HCT116 (cell line): ENCODE measurements around the gene GALNT11. TPM values are rescaled to one million over a fixed set of nuclear protein-coding genes. Genes with fewer than 3 reads are reported as not detected.

Experiments
- ATAC-seq: fragments of 200-7000 bp; cut with Tn5 transposase; 2 replicates; pipeline ENCODE4 v1.9.1; 2020; ENCODE audit warnings: mild to moderate bottlenecking, moderate library complexity
- BruUV-seq: library from RNA; stranded (reverse); fragments of 400-500 nt; replicated peaks from 2 replicates; lab custom pipeline; 2021; lab: Mats Ljungman, UMichigan
- CTCF ChIA-PET: fragments of 300-600 bp; sonication (Branson Sonifier 250); formaldehyde crosslinking; loops from one replicate; lab custom pipeline; 2021; ENCODE audit warnings: antibody characterized with exemption; lab: Charles Lee
- POLR2A ChIA-PET: fragments of 300-600, 350-600 bp; sonication (Branson Sonifier 250); formaldehyde crosslinking; loops from one replicate; lab custom pipeline; 2021; ENCODE audit warnings: antibody characterized with exemption; lab: Charles Lee
- RAD21 ChIA-PET, 2 experiments: fragments of 300-600 bp; sonication (Branson Sonifier 250); formaldehyde crosslinking; loops; one replicate each; lab custom pipeline; 2023; ENCODE audit warnings: low total read pairs in 2 of 2; ENCODE audit not compliant: uncharacterized antibody in 2 of 2, unreplicated experiment in 2 of 2, low non-redundant PET in 1 of 2; lab: Charles Lee
- DNase-seq: peaks from one replicate; pipeline ENCODE4 v3.0.0-alpha.2; 2010; ENCODE audit warnings: low read depth, low spot score
- H2AFZ ChIP-seq: fragments of 200-600 bp; shearing (Covaris generic), sonication (generic); 2 replicates; pipeline ENCODE4 v1.6.1; 2017; ENCODE audit warnings: low read depth, mixed run types, mixed read lengths, antibody characterized with exemption, low read length; ENCODE audit not compliant: poor library complexity, severe bottlenecking
- H3K27ac ChIP-seq: 2 replicates; pipeline ENCODE4 v1.5.1; 2012; ENCODE audit warnings: low read depth, low read length
- H3K27me3 ChIP-seq: fragments of 200-600 bp; sonication (generic); 2 replicates; pipeline ENCODE4 v1.6.1; 2016; ENCODE audit warnings: mixed run types, low read length, mixed read lengths; ENCODE audit not compliant: insufficient read depth
- H3K36me3 ChIP-seq, 2 experiments: fragments of 200-500 bp in 1 of 2; fragments of 200-600 bp in 1 of 2; sonication (Bioruptor generic) in 1 of 2; sonication (generic) in 1 of 2; 2 replicates each; pipeline versions ENCODE4 v1.5.1 to v1.6.1; 2014 to 2016; ENCODE audit warnings: low read length in 2 of 2, inconsistent platforms in 1 of 2, mixed read lengths in 1 of 2, mixed run types in 1 of 2; ENCODE audit not compliant: insufficient read depth in 2 of 2, control insufficient read depth in 1 of 2
- H3K4me1 ChIP-seq, 2 experiments: fragments of 200-600 bp in 1 of 2; sonication (generic) in 1 of 2; 2 replicates each; pipeline versions ENCODE4 v1.5.1 to v1.6.1; 2012 to 2017; ENCODE audit warnings: low read length in 2 of 2, inconsistent platforms in 1 of 2, mild to moderate bottlenecking in 1 of 2, mixed read lengths in 1 of 2, mixed run types in 1 of 2, moderate library complexity in 1 of 2; ENCODE audit not compliant: insufficient read depth in 2 of 2, control insufficient read depth in 1 of 2
- H3K4me2 ChIP-seq: fragments of 200-600 bp; sonication (generic); 2 replicates; pipeline ENCODE4 v1.6.1; 2017; ENCODE audit warnings: mixed run types, low read length, mixed read lengths
- H3K4me3 ChIP-seq, 2 experiments: fragments of 200-600 bp in 1 of 2; sonication (generic) in 1 of 2; replicated peaks in 1 of 2; 2 replicates each; pipeline ENCODE4 v1.5.1; 2011 to 2016; ENCODE audit warnings: low read length in 2 of 2, control low read depth in 1 of 2, low read depth in 1 of 2, mild to moderate bottlenecking in 1 of 2, mixed read lengths in 1 of 2, mixed run types in 1 of 2
- H3K79me2 ChIP-seq: fragments of 200-600 bp; sonication (generic); 2 replicates; pipeline ENCODE4 v1.6.1; 2017; ENCODE audit warnings: mild to moderate bottlenecking, mixed run types, low read length, moderate library complexity, mixed read lengths; ENCODE audit not compliant: insufficient read depth
- H3K9ac ChIP-seq: fragments of 200-600 bp; sonication (generic); 2 replicates; pipeline ENCODE4 v1.6.1; 2016; ENCODE audit warnings: low read length, mixed read lengths
- H3K9me2 ChIP-seq: fragments of 200-600 bp; sonication (generic), shearing (Covaris generic); 2 replicates; pipeline ENCODE4 v1.6.1; 2017; ENCODE audit warnings: mixed run types, mild to moderate bottlenecking, moderate library complexity; ENCODE audit not compliant: insufficient read depth
- H3K9me3 ChIP-seq, 2 experiments: fragments of 200-500 bp in 1 of 2; fragments of 200-600 bp in 1 of 2; sonication (Bioruptor generic) in 1 of 2; sonication (generic) in 1 of 2; 2 replicates each; pipeline ENCODE4 v1.6.1; 2014 to 2017; ENCODE audit warnings: low read length in 2 of 2, mixed read lengths in 2 of 2, inconsistent platforms in 1 of 2, low read depth in 1 of 2, mild to moderate bottlenecking in 1 of 2, mixed run types in 1 of 2, moderate library complexity in 1 of 2; ENCODE audit not compliant: control insufficient read depth in 1 of 2, insufficient read depth in 1 of 2
- H4K20me1 ChIP-seq: fragments of 200-600 bp; sonication (generic), shearing (Covaris generic); 2 replicates; pipeline ENCODE4 v1.6.1; 2017; ENCODE audit warnings: mixed run types, mild to moderate bottlenecking, moderate library complexity; ENCODE audit not compliant: insufficient read depth
- ELF1 ChIP-seq: IDR thresholded peaks from 2 replicates; pipeline ENCODE4 v1.6.1; 2012; ENCODE audit warnings: low read depth, borderline replicate concordance
- EZH2 ChIP-seq: fragments of 200-600 bp; sonication (generic); IDR thresholded peaks from 2 replicates; pipeline ENCODE4 v1.6.1; 2017; ENCODE audit warnings: antibody characterized with exemption, mixed run types
- POLR2A ChIP-seq: IDR thresholded peaks from 2 replicates; pipeline ENCODE4 v1.7.0; 2011; ENCODE audit warnings: borderline replicate concordance; ENCODE audit not compliant: insufficient read depth, insufficient read length; ENCODE audit errors: extremely low read depth
- POLR2AphosphoS5 ChIP-seq: IDR thresholded peaks from 2 replicates; pipeline ENCODE4 v1.6.1; 2011; ENCODE audit warnings: mild to moderate bottlenecking, low read depth, low read length, moderate library complexity
- RAD21 ChIP-seq: IDR thresholded peaks from 2 replicates; pipeline ENCODE4 v1.6.1; 2012; ENCODE audit warnings: low read depth, mild to moderate bottlenecking
- REST ChIP-seq: IDR thresholded peaks from 2 replicates; pipeline ENCODE4 v1.6.1; 2012; ENCODE audit warnings: low read depth
- SP1 ChIP-seq: IDR thresholded peaks from 2 replicates; pipeline ENCODE4 v1.6.1; 2012; ENCODE audit warnings: low read depth
- SRF ChIP-seq: IDR thresholded peaks from 2 replicates; pipeline ENCODE4 v1.6.1; 2012; ENCODE audit warnings: low read depth
- TCF7L2 ChIP-seq: IDR thresholded peaks from 2 replicates; pipeline ENCODE4 v1.7.0; 2011; ENCODE audit warnings: borderline replicate concordance, inconsistent platforms; ENCODE audit not compliant: insufficient read depth, insufficient read length; ENCODE audit errors: extremely low read depth
- YY1 ChIP-seq: IDR thresholded peaks from 2 replicates; pipeline ENCODE4 v1.6.1; 2011; ENCODE audit warnings: low read length, low read depth, moderate library complexity, mild to moderate bottlenecking; ENCODE audit not compliant: insufficient replicate concordance; ENCODE audit errors: extremely low read depth
- ZBTB33 ChIP-seq: IDR thresholded peaks from 2 replicates; pipeline ENCODE4 v1.6.1; 2011; ENCODE audit warnings: mild to moderate bottlenecking, low read length, moderate library complexity; ENCODE audit not compliant: insufficient replicate concordance; ENCODE audit errors: extremely low read depth
- ZNF274 ChIP-seq: fragments of 200-500 bp; sonication (Bioruptor generic); IDR thresholded peaks from 2 replicates; pipeline ENCODE4 v1.6.1; 2014; ENCODE audit warnings: mild to moderate bottlenecking, low read depth, low read length, inconsistent platforms
- intact Hi-C: fragments of 100-400 bp; cut with micrococcal nuclease; formaldehyde crosslinking; loops from 2 replicates; pipeline ENCODE4 v1.10.0; 2022
- total RNA-seq: library from RNA; stranded (reverse); gene quantifications from one replicate; pipeline ENCODE4 v1.2.1, GENCODE V29; 2021; ENCODE audit not compliant: unreplicated experiment
- TF ChIP-seq, protein P1 (sequence below): IDR thresholded peaks from 2 replicates; pipeline ENCODE4 v1.6.1; 2012

Gene GALNT11
- total RNA-seq, 1 experiment from 2014 or later = 28.9 TPM

DNA sequence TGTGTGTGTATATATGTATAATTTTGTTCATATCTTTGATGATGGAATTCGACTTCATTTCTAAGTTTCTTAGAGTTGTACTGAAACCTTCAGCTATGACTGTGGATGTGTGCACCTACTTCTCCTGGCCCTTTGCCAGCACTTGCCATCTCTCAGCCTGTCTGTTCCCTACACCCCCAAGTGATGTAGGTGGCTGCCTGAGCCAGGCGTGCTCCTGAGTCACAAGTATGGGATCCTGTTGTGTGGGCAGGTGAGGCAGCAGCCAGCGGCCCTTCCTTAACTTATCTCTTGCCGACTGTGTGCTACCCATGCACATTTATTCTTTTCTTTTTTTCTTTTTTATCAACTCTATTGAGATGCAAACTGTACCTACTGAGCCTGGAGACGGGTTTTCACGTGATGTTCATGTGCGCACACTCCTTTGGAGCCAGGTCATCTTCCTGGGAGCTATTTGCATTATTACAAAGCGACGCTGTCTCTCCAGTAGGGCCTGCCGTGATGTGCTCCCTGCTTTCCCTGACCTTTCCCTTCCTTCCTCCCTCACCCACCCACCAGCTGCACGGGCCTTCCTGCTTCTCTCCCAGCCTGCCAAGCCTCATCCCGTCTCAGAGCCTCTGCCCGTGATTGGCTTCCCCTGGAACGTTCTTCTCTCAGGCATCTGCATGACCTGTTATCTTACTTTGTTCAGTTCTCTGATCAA, 31.3 kb upstream of the GALNT11 start:
- Histone ChIP-seq H3K4me3 (no peak overlapping the region), H3K9me3 (no peaks in the 10 kb centered on the region), H3K4me1 (peaks cover 2 to 19% of the 10 kb centered on the region in 2 experiments; a peak in 3 of 4 replicates), H3K9me2 (no peaks in the 10 kb centered on the region), H3K27ac (no peak overlapping the region), H2AFZ (no peak overlapping the region), H4K20me1 (no peaks in the 10 kb centered on the region), H3K79me2 (no peaks in the 10 kb centered on the region), H3K27me3 (no peaks in the 10 kb centered on the region), H3K9ac (no peak overlapping the region), H3K4me2 (no peak overlapping the region), H3K36me3 (no peaks in the 10 kb centered on the region)
- ChIA-PET RAD21 (no interaction called here), CTCF (no interaction called here), POLR2A (no interaction called here)
- BruUV-seq = no TSS peak
- DNase-seq (no peak), ATAC-seq (no peak)
- TF ChIP-seq EZH2 (no peak), SRF (no peak), POLR2AphosphoS5 (no peak)
- intact Hi-C loops = no loop called here

DNA sequence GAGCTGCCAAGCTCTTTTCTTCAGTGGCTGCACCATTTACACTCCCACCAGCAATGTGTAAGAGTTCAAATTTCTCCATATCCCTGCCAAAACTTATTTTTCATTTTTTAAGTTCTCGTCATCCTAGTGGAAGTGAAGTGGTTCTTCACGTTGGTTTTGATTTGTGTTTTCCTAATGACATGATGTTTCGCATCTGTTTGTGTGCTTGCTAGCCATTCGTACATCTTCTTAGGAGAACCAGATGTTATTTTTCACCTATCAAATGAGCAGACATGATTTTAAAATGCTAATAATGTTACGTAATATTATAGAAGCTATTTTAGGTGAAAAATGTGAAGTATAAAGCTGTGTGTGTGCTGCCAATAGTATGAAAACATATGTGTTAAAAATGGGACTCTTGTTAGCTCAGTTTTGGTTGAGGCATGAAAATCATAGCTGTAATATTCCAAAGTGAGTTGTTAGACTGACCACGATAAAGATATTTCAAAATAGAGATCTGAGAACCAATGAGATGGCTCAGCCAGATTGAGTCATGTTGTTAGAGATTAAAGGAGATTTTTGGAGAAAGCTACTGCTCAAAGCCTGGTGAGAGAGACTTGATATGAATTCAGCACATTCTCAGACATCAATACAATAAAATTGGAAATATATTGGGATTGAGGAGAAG, 25.9 kb upstream of the GALNT11 start:
- no TSS peak for BruUV-seq
- Histone ChIP-seq H2AFZ (no peak overlapping the region), H3K27me3 (no peaks in the 10 kb centered on the region), H3K4me2 (no peak overlapping the region), H3K36me3 (no peaks in the 10 kb centered on the region), H3K79me2 (no peaks in the 10 kb centered on the region), H3K9me3 (no peaks in the 10 kb centered on the region), H3K9me2 (no peaks in the 10 kb centered on the region), H3K27ac (no peak overlapping the region), H3K4me1 (no peaks in the 10 kb centered on the region), H4K20me1 (no peaks in the 10 kb centered on the region), H3K4me3 (no peak overlapping the region), H3K9ac (no peak overlapping the region)
- ChIA-PET RAD21 (no interaction called here), CTCF (no interaction called here), POLR2A (no interaction called here)
- intact Hi-C loops = no loop called here
- DNase-seq = no peak
- no peak for ATAC-seq
- TF ChIP-seq ZNF274 = no peak
- no peak for TF ChIP-seq REST
- TF ChIP-seq YY1 = no peak
- no peak for TF ChIP-seq TCF7L2
- TF ChIP-seq, protein P1, sequence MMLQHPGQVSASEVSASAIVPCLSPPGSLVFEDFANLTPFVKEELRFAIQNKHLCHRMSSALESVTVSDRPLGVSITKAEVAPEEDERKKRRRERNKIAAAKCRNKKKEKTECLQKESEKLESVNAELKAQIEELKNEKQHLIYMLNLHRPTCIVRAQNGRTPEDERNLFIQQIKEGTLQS = no peak
- no peak for TF ChIP-seq SP1
- TF ChIP-seq RAD21 = no peak
- TF ChIP-seq POLR2A = no peak
- TF ChIP-seq ZBTB33 = no peak
- TF ChIP-seq ELF1 = no peak
